GM13976 (cell line): Measurements from ENCODE around the gene HSF2.

ENCODE experiments used
- DNase-seq: peaks from one replicate; pipeline ENCODE4 v3.0.0; 2012; ENCODE audit warnings: low spot score
- CTCF ChIP-seq: IDR thresholded peaks from 2 replicates; pipeline ENCODE4 v1.5.1; 2012; ENCODE audit warnings: borderline replicate concordance, mild to moderate bottlenecking; ENCODE audit not compliant: insufficient read depth; ENCODE audit errors: extremely low read depth, missing control alignments, control extremely low read depth
- in situ Hi-C: fragments of 300-500 bp; cut with MboI; formaldehyde crosslinking; loops from one replicate; pipeline ENCODE4 v1.12.0; 2022; ENCODE audit warnings: low sequenced_read_pairs, mixed read lengths, inconsistent platforms; ENCODE audit not compliant: unreplicated experiment

The HSF2 gene

GRCh38 chr6:122367171-122367570 is 32.3 kb upstream of the HSF2 start:
- TF ChIP-seq CTCF, result no peak
- no peak for DNase-seq
- in situ Hi-C loops, result no loop called here

- in situ Hi-C loops, result no loop called here
- no peak for TF ChIP-seq CTCF
Measured at GRCh38 chr6:122369536-122369935, 29.9 kb upstream of the HSF2 start.

GRCh38 chr6:122372647-122373046 is 26.8 kb upstream of the HSF2 start:
- TF ChIP-seq CTCF, result no peak
- in situ Hi-C loops, result no loop called here
- DNase-seq, result no peak

More at GRCh38 chr6:122369536-122369935, 29.9 kb upstream of the HSF2 start:
- no peak for DNase-seq

- in situ Hi-C loops, result no loop called here
- DNase-seq, result no peak
- TF ChIP-seq CTCF, result no peak
Measured at GRCh38 chr6:122374307-122374706, 25.1 kb upstream of the HSF2 start.

GRCh38 chr6:122376246-122376645 is 23.2 kb upstream of the HSF2 start:
- DNase-seq, result no peak
- no peak for TF ChIP-seq CTCF
- in situ Hi-C loops, result no loop called here

- DNase-seq, result peak; percentile 18
- TF ChIP-seq CTCF, result peak; percentile 74
- in situ Hi-C loops, result no loop called here
Measured at GRCh38 chr6:122381494-122382265, 17.8 kb upstream of the HSF2 start.
